Kidney epithelial cell (primary cell): Measurements from ENCODE around the gene ATP6V1C2. TPM values are rescaled to one million over a fixed set of nuclear protein-coding genes. Genes with fewer than 3 reads are reported as not detected.
"Not testable (repeated sequence)": the region's sequence is repeated elsewhere in the genome, so short reads cannot be mapped to it uniquely, and the experiment has no call there.

Experiments used
- DNase-seq: peaks from one replicate; pipeline ENCODE4 v3.0.0-alpha.2; 2010; ENCODE audit warnings: low read depth
- H3K27me3 ChIP-seq: 2 replicates; pipeline ENCODE4 v1.6.0; 2011; ENCODE audit warnings: low read length; ENCODE audit not compliant: control insufficient read depth, insufficient read depth
- H3K36me3 ChIP-seq: 2 replicates; pipeline ENCODE4 v1.5.1; 2011; ENCODE audit warnings: low read length; ENCODE audit not compliant: control insufficient read depth, insufficient read depth
- H3K4me3 ChIP-seq: 2 replicates; pipeline ENCODE4 v1.5.1; 2011; ENCODE audit warnings: low read depth, mild to moderate bottlenecking, control low read depth, low read length
- CTCF ChIP-seq: IDR thresholded peaks from 2 replicates; pipeline ENCODE4 v1.5.1; 2011; ENCODE audit warnings: mild to moderate bottlenecking, moderate library complexity, low read length, control low read depth, inconsistent platforms; ENCODE audit not compliant: insufficient read depth, poor library complexity, severe bottlenecking
- total RNA-seq: library from RNA; depleted of rRNA; stranded (reverse); fragments of >200 nt; gene quantifications from 2 replicates; pipeline ENCODE4 v1.2.3, GENCODE V29; 2015

The ATP6V1C2 gene
- total RNA-seq, 1 donor from 2014 or later, result 0.04 TPM

GRCh38 chr2:10800163-10800562 is 78.7 kb downstream of the ATP6V1C2 start:
- Histone ChIP-seq H3K27me3 (no peaks in the 10 kb centered on the region), H3K4me3 (no peak overlapping the region), H3K36me3 (peaks cover 2% of the 10 kb centered on the region)
- DNase-seq, result no peak
- TF ChIP-seq CTCF, result no peak

GRCh38 chr2:10802657-10803056 is 81.2 kb downstream of the ATP6V1C2 start:
- Histone ChIP-seq H3K4me3 (no peak overlapping the region), H3K36me3 (no peaks in the 10 kb centered on the region), H3K27me3 (no peaks in the 10 kb centered on the region)
- TF ChIP-seq CTCF, result no peak
- no peak for DNase-seq

- H3K4me3 ChIP-seq, H3K36me3 ChIP-seq, DNase-seq, H3K27me3 ChIP-seq: not testable (repeated sequence)
Measured at GRCh38 chr2:10805990-10806389, 84.6 kb downstream of the ATP6V1C2 start.

GRCh38 chr2:10806543-10806942 is 85.1 kb downstream of the ATP6V1C2 start:
- H3K27me3 ChIP-seq, result no peaks in the 10 kb centered on the region
- H3K36me3 ChIP-seq, result no peaks in the 10 kb centered on the region
- H3K4me3 ChIP-seq, result no peak overlapping the region
- no peak for DNase-seq
- no peak for TF ChIP-seq CTCF

GRCh38 chr2:10810202-10811161 is 89.1 kb downstream of the ATP6V1C2 start:
- Histone ChIP-seq H3K4me3 (peak overlapping the region; percentile 71), H3K27me3 (no peaks in the 10 kb centered on the region), H3K36me3 (no peaks in the 10 kb centered on the region)
- DNase-seq, result no peak
- TF ChIP-seq CTCF, result no peak

GRCh38 chr2:10811517-10811916 is 90.1 kb downstream of the ATP6V1C2 start:
- no peak for TF ChIP-seq CTCF
- H3K4me3 ChIP-seq, result peak overlapping the region; percentile 71
- H3K36me3 ChIP-seq, result no peaks in the 10 kb centered on the region
- no peaks in the 10 kb centered on the region for H3K27me3 ChIP-seq
- no peak for DNase-seq
